ENCODE data around the gene LTBP4. TPM values are rescaled to one million over a fixed set of nuclear protein-coding genes. Genes with fewer than 3 reads are reported as not detected.

Gene LTBP4
- polyA plus RNA-seq, 1 of the 3 experiments (the other 2 are of a cell fraction), result 24.8 TPM

DNA sequence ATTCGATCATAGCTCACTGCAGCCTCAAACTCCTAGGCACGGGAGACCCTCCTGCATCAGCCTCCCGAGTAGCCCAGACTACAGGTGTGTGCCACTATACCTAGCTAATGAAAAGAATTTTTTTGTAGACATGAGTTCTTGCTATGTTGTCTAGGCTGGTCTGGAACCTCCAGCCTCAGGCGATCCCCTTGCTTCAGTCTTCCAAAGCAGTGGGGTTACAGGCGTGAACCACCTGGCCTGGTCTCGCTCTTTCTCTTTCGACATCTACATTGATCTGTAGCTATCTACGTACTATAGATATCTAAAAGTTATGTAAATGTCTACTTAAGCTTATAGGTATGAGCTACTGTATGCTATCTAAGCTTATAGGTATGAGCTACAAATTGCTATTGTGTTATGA, 56.9 kb downstream of the LTBP4 start:
- H3F3A ChIP-seq (replicated peaks; ENCODE audit: insufficient read depth), result peaks cover 2% of the 10 kb centered on the region
- WGBS (ENCODE audit: low lambda C conversion rate), result 93% methylated on average over 8 of the region's 8 CpGs
- no peaks in the 10 kb centered on the region for H4K20me1 ChIP-seq (ENCODE audit: insufficient read depth)
- CTCF ChIA-PET, result interaction anchor here (0.6 to 1.6 kb wide), 3 partner anchors 23 to 228 kb away, joined by 3 to 12 read pairs (median 4); no protein-coding TSS in a partner anchor
- DNase-seq, result no peak
- H3K4me3 ChIP-seq (ENCODE audit: low read depth in 2 of 2, low read length in 1 of 2), result no peak overlapping the region
- no peak overlapping the region for H3K9ac ChIP-seq
- no peaks in the 10 kb centered on the region for H3K36me3 ChIP-seq (replicated peaks in 1 of 2; ENCODE audit: control insufficient read depth in 1 of 2, insufficient read depth in 2 of 2, low read length in 1 of 2)
- no peaks in the 10 kb centered on the region for H3K27me3 ChIP-seq (ENCODE audit: insufficient read depth)
- H3K79me2 ChIP-seq (ENCODE audit: insufficient read depth), result no peaks in the 10 kb centered on the region
- TF ChIP-seq GATA2 (CRISPR knock-in tag; IDR thresholded peaks at IDR 0.05) (no peak), RFX5 (IDR thresholded peaks at IDR 0.05; ENCODE audit: low read length) (no peak), REST (IDR thresholded peaks at IDR 0.05; ENCODE audit: low read depth, low read length) (no peak), CHD2 (IDR thresholded peaks at IDR 0.05; ENCODE audit: low read length, partially characterized antibody) (no peak), MEF2A (IDR thresholded peaks at IDR 0.05; ENCODE audit: borderline replicate concordance, low read depth) (no peak), POLR2AphosphoS5 (IDR thresholded peaks at IDR 0.05; ENCODE audit: low read depth, low read length) (no peak)
- H3K4me2 ChIP-seq, result no peak overlapping the region
- no peaks in the 10 kb centered on the region for H3K9me3 ChIP-seq
- POLR2A ChIA-PET, result no interaction called here
- no peak overlapping the region for H2AFZ ChIP-seq (ENCODE audit: low read depth)
- H3K27ac ChIP-seq (ENCODE audit: low read depth in 2 of 2, low read length in 1 of 2), result no peak overlapping the region
- H3K9me2 ChIP-seq, result no peaks in the 10 kb centered on the region
- H3K4me1 ChIP-seq (ENCODE audit: control insufficient read depth in 1 of 2, insufficient read depth in 2 of 2, low read depth in 1 of 2, low read length in 1 of 2), result no peaks in the 10 kb centered on the region

- DNase-seq, result no peak
- Histone ChIP-seq H2AFZ (ENCODE audit: low read depth) (no peak overlapping the region; the same call in 1 of the 2 replicates), H3F3A (replicated peaks; ENCODE audit: insufficient read depth) (peaks cover 9% of the 10 kb centered on the region), H3K9me3 (no peaks in the 10 kb centered on the region), H3K79me2 (ENCODE audit: insufficient read depth) (no peaks in the 10 kb centered on the region), H3K4me2 (no peak overlapping the region), H3K9ac (no peak overlapping the region), H3K9me2 (no peaks in the 10 kb centered on the region), H3K27me3 (ENCODE audit: insufficient read depth) (no peaks in the 10 kb centered on the region), H3K4me1 (ENCODE audit: control insufficient read depth in 1 of 2, insufficient read depth in 2 of 2, low read depth in 1 of 2, low read length in 1 of 2) (peaks cover 6% of the 10 kb centered on the region in 2 experiments; a peak in 3 of 4 replicates), H3K4me3 (ENCODE audit: low read depth in 2 of 2, low read length in 1 of 2) (no peak overlapping the region), H4K20me1 (ENCODE audit: insufficient read depth) (no peaks in the 10 kb centered on the region), H3K36me3 (replicated peaks in 1 of 2; ENCODE audit: control insufficient read depth in 1 of 2, insufficient read depth in 2 of 2, low read length in 1 of 2) (no peaks in the 10 kb centered on the region), H3K27ac (ENCODE audit: low read depth in 2 of 2, low read length in 1 of 2) (no peak overlapping the region)
- 80% methylated on average over 5 of the region's 5 CpGs for WGBS (ENCODE audit: low lambda C conversion rate)
- TF ChIP-seq TCF12 (IDR thresholded peaks at IDR 0.05), result no peak
- no peak for TF ChIP-seq SIN3A (IDR thresholded peaks at IDR 0.05; ENCODE audit: borderline replicate concordance, low read depth, low read length)
- no peak for TF ChIP-seq EZH2phosphoT487 (IDR thresholded peaks at IDR 0.05; ENCODE audit: borderline replicate concordance, low read depth)
- TF ChIP-seq GATA2 (CRISPR knock-in tag; IDR thresholded peaks at IDR 0.05), result no peak
- no peak for TF ChIP-seq NRF1 (IDR thresholded peaks at IDR 0.05; ENCODE audit: low read depth, low read length)
- TF ChIP-seq FOSL2 (IDR thresholded peaks at IDR 0.05; ENCODE audit: borderline replicate concordance, low read depth), result no peak
- TF ChIP-seq TEAD4 (IDR thresholded peaks at IDR 0.05; ENCODE audit: borderline replicate concordance, insufficient read depth), result no peak
- ChIA-PET CTCF (interaction anchor here (0.6 to 0.7 kb wide), 2 partner anchors 25 to 59 kb away, joined by 3 read pairs; no protein-coding TSS in a partner anchor), POLR2A (interaction anchor here (0.6 kb wide), 1 partner anchor 21 kb away, joined by 5 read pairs; no protein-coding TSS in a partner anchor)
Measured at GRCh38 chr19:40659116-40659515, 57.9 kb downstream of the LTBP4 start.
